Smooth muscle cell (in vitro differentiated cells): ENCODE results near the gene ADRM1. TPM values are rescaled to one million over a fixed set of nuclear protein-coding genes. Genes with fewer than 3 reads are reported as not detected.

Experiments used
- DNase-seq: peaks from one replicate; lab custom pipeline; 2025; ENCODE audit not compliant: unreplicated experiment; lab: John Stamatoyannopoulos, UW
- H2AFZ ChIP-seq: fragments of 200-600 bp; sonication (generic); 2 replicates; pipeline ENCODE4 v1.6.0; 2016; ENCODE audit warnings: antibody characterized with exemption, low read depth, mild to moderate bottlenecking
- H3F3A ChIP-seq: fragments of 200-600 bp; sonication (generic); 2 replicates; pipeline ENCODE4 v1.6.0; 2017; ENCODE audit warnings: antibody characterized with exemption, low read depth
- H3K27ac ChIP-seq: fragments of 200-600 bp; sonication (generic); 2 replicates; pipeline ENCODE4 v1.5.1; 2016; ENCODE audit warnings: low read depth, mild to moderate bottlenecking
- H3K27me3 ChIP-seq: fragments of 200-600 bp; sonication (generic); 2 replicates; pipeline ENCODE4 v1.6.1; 2016; ENCODE audit warnings: low read depth, mild to moderate bottlenecking
- H3K36me3 ChIP-seq: fragments of 200-600 bp; sonication (generic); 2 replicates; pipeline ENCODE4 v1.5.1; 2016; ENCODE audit warnings: low read depth
- H3K4me1 ChIP-seq: fragments of 200-600 bp; sonication (generic); 2 replicates; pipeline ENCODE4 v1.5.1; 2016; ENCODE audit warnings: low read depth
- H3K4me2 ChIP-seq: fragments of 200-600 bp; sonication (generic); 2 replicates; pipeline ENCODE4 v1.6.0; 2016; ENCODE audit warnings: mild to moderate bottlenecking
- H3K4me3 ChIP-seq: fragments of 200-600 bp; sonication (generic); 2 replicates; pipeline ENCODE4 v1.5.1; 2016; ENCODE audit warnings: mild to moderate bottlenecking
- H3K79me2 ChIP-seq: fragments of 200-600 bp; sonication (generic); 2 replicates; pipeline ENCODE4 v1.6.0; 2016; ENCODE audit warnings: low read depth, mild to moderate bottlenecking
- H3K9ac ChIP-seq: fragments of 200-600 bp; sonication (generic); 2 replicates; pipeline ENCODE4 v1.6.0; 2016; ENCODE audit warnings: low read depth
- H3K9me3 ChIP-seq: fragments of 200-600 bp; sonication (generic); replicated peaks from 2 replicates; pipeline ENCODE4 v1.5.1; 2016; ENCODE audit warnings: low read depth
- H4K20me1 ChIP-seq: fragments of 200-600 bp; sonication (generic); 2 replicates; pipeline ENCODE4 v1.6.0; 2016; ENCODE audit warnings: low read depth
- CTCF ChIP-seq: fragments of 200-600 bp; sonication (generic); IDR thresholded peaks from 2 replicates; pipeline ENCODE4 v1.5.1; 2017; ENCODE audit warnings: borderline replicate concordance, mild to moderate bottlenecking, antibody characterized with exemption; ENCODE audit not compliant: insufficient read depth, poor library complexity, severe bottlenecking
- WGBS: methylation state at CpG from one replicate; pipeline ENCODE4 v1.1.7; 2016; ENCODE audit warnings: low lambda C conversion rate; 5-methylcytosine and 5-hydroxymethylcytosine counted together
- polyA plus RNA-seq: library from polyadenylated mRNA; unstranded; fragments of >200 nt; fragmentation: Nextera tagmentation; extraction: Ambion mirVana; gene quantifications from 2 replicates; pipeline ENCODE4 v1.2.1, GENCODE V29; 2016
- total RNA-seq: library from RNA; depleted of rRNA; stranded (reverse); fragments of >200 nt; gene quantifications from 2 replicates; pipeline ENCODE4 v1.2.3, GENCODE V29; 2014

The ADRM1 gene
- total and polyA plus RNA-seq, 2 experiments from 2014 or later, result 101 to 121 TPM

GRCh38 chr20:62276439-62276838, 26.4 kb upstream of the ADRM1 start:
- no peak overlapping the region for H3K9ac ChIP-seq
- no peak overlapping the region for H3K4me3 ChIP-seq
- H4K20me1 ChIP-seq, result peaks cover 56% of the 10 kb centered on the region
- no peak overlapping the region for H3K4me2 ChIP-seq
- peaks cover 3% of the 10 kb centered on the region for H3K79me2 ChIP-seq
- H3F3A ChIP-seq, result no peaks in the 10 kb centered on the region
- no peaks in the 10 kb centered on the region for H3K36me3 ChIP-seq
- no peak for DNase-seq
- TF ChIP-seq CTCF, result no peak
- no peak overlapping the region for H2AFZ ChIP-seq
- WGBS, result 89% methylated on average over 6 of the region's 6 CpGs
- no peak overlapping the region for H3K27ac ChIP-seq
- no peaks in the 10 kb centered on the region for H3K4me1 ChIP-seq
- no peaks in the 10 kb centered on the region for H3K9me3 ChIP-seq
- H3K27me3 ChIP-seq, result no peaks in the 10 kb centered on the region

DNA sequence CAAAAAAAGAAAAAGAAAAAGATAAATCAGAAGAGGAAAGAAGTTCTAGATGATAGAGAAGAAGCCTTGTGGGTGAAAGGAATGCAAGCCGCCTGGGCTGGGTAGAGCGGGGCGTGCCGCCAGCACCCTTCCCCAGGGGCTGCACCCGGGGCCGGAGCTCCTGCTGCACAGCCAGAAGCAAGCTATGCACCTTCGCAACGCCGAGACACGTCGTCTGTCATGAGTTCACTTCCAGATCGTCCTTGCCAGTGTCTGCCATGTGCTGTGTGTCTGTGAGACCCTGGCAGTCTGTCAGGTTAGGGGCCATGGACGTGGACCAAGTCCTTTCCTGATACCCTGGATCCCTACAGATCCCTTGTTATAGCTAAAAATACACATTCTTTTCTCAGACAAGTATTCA, 25.5 kb upstream of the ADRM1 start:
- TF ChIP-seq CTCF, result no peak
- H3K9me3 ChIP-seq, result no peaks in the 10 kb centered on the region
- H3F3A ChIP-seq, result no peaks in the 10 kb centered on the region
- no peak overlapping the region for H3K9ac ChIP-seq
- WGBS, result 92% methylated on average over 13 of the region's 13 CpGs
- H3K4me1 ChIP-seq, result no peaks in the 10 kb centered on the region
- H3K4me2 ChIP-seq, result no peak overlapping the region
- H2AFZ ChIP-seq, result no peak overlapping the region
- H3K4me3 ChIP-seq, result no peak overlapping the region
- H3K27me3 ChIP-seq, result no peaks in the 10 kb centered on the region
- peaks cover 3% of the 10 kb centered on the region for H3K79me2 ChIP-seq
- no peaks in the 10 kb centered on the region for H3K36me3 ChIP-seq
- H3K27ac ChIP-seq, result no peak overlapping the region
- peaks cover 51% of the 10 kb centered on the region for H4K20me1 ChIP-seq
- DNase-seq, result no peak

- peaks cover 3% of the 10 kb centered on the region for H3K79me2 ChIP-seq
- no peak overlapping the region for H3K27ac ChIP-seq
- H3K4me1 ChIP-seq, result no peaks in the 10 kb centered on the region
- H3K4me3 ChIP-seq, result no peak overlapping the region
- no peaks in the 10 kb centered on the region for H3F3A ChIP-seq
- H3K9ac ChIP-seq, result no peak overlapping the region
- H3K9me3 ChIP-seq, result no peaks in the 10 kb centered on the region
- no peak for TF ChIP-seq CTCF
- WGBS, result 100% methylated on average over 4 of the region's 4 CpGs
- DNase-seq, result no peak
- H3K4me2 ChIP-seq, result no peak overlapping the region
- no peaks in the 10 kb centered on the region for H3K36me3 ChIP-seq
- no peaks in the 10 kb centered on the region for H3K27me3 ChIP-seq
- H4K20me1 ChIP-seq, result peaks cover 24% of the 10 kb centered on the region
- no peak overlapping the region for H2AFZ ChIP-seq
These were observed 22.5 kb upstream of the ADRM1 start for GRCh38 chr20:62280303-62280702.

DNA sequence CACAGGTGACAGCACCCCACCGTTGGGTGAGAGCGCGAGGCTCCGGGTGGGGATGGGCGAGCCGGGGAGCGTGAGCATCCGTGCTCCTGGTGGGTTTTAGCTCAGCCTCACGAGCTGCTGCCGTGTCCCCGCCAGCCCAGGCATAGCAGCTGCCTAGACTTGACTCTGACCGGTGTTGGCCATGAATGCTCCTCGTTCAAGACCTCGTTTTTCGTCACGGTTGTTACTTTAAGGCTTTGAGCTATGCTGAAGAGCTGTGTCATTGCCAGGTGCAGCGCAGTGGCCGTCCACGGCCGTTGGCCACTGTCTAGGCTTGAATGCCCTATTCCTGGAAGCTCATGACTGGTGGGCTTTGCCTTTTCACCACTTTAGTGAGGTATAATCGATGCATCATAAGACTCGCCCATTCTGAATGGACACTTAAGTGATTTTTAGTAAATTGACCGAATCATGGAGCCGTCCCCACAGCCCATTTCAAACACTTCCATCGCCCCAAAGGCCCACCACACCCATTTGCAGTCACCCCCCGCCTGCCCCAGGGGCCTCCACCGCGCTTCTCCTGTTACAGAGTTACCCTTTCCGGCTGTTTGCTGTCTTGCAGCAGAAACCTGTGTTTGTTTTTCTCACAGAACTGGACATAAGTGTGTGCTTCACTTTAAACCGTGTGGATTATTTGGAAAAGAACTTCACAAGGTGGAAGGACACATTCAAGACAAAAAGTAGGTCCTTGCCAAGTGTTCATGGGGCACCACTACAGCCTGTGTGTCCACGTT, 21.4 kb upstream of the ADRM1 start:
- no peaks in the 10 kb centered on the region for H3K79me2 ChIP-seq
- H3F3A ChIP-seq, result no peaks in the 10 kb centered on the region
- peaks cover 14% of the 10 kb centered on the region for H4K20me1 ChIP-seq
- H3K4me2 ChIP-seq, result no peak overlapping the region
- DNase-seq, result no peak
- no peaks in the 10 kb centered on the region for H3K27me3 ChIP-seq
- 97% methylated on average over 31 of the region's 31 CpGs for WGBS
- H3K9me3 ChIP-seq, result no peaks in the 10 kb centered on the region
- TF ChIP-seq CTCF, result no peak
- no peaks in the 10 kb centered on the region for H3K4me1 ChIP-seq
- H3K9ac ChIP-seq, result no peak overlapping the region
- no peak overlapping the region for H3K4me3 ChIP-seq
- no peak overlapping the region for H3K27ac ChIP-seq
- H2AFZ ChIP-seq, result no peak overlapping the region
- H3K36me3 ChIP-seq, result no peaks in the 10 kb centered on the region
